ENCODE measurements around the gene VWA5B1. TPM values are rescaled to one million over a fixed set of nuclear protein-coding genes. Genes with fewer than 3 reads are reported as not detected.

Gene VWA5B1
- total and polyA plus RNA-seq, 2 of the 8 experiments (the other 6 are each of a cell fraction or from before 2014, with no cell fraction given) = 0.54 to 2.3 TPM

GRCh38 chr1:20373764-20374163 lies 83.1 kb downstream of the VWA5B1 start:
- Histone ChIP-seq H3K4ac (replicated peaks; ENCODE audit: insufficient read length, low read depth, low read length) (no peak overlapping the region), H2AFZ (ENCODE audit: low read length) (no peak overlapping the region), H3K36me3 (ENCODE audit: control insufficient read depth in 2 of 4, insufficient read depth in 4 of 4, low read length in 3 of 4) (no peaks in the 10 kb centered on the region), H3K4me2 (ENCODE audit: insufficient read depth in 1 of 2, low read depth in 2 of 2, low read length in 2 of 2) (no peak overlapping the region), H2BK5ac (ENCODE audit: low read depth, low read length) (no peak overlapping the region), H3K79me2 (ENCODE audit: control insufficient read depth in 1 of 2, insufficient read depth in 2 of 2, low read length in 2 of 2) (no peaks in the 10 kb centered on the region), H3K4me3 (ENCODE audit: extremely low read depth in 1 of 4, insufficient read depth in 2 of 4, low read depth in 3 of 4, low read length in 4 of 4) (no peak overlapping the region), H3K9ac (replicated peaks in 1 of 4; ENCODE audit: extremely low read depth in 1 of 4, low read depth in 3 of 4, low read length in 3 of 4) (no peak overlapping the region), H2BK20ac (ENCODE audit: low read length) (no peak overlapping the region), H4K20me1 (replicated peaks in 1 of 2; ENCODE audit: control insufficient read depth in 1 of 2, insufficient read depth in 2 of 2, low read length in 2 of 2) (peaks cover 0 to 2% of the 10 kb centered on the region in 2 experiments), H3K4me1 (replicated peaks in 1 of 4; ENCODE audit: control insufficient read depth in 3 of 4, insufficient read depth in 4 of 4, low read length in 3 of 4) (no peaks in the 10 kb centered on the region), H3K79me1 (ENCODE audit: low read depth, low read length) (no peaks in the 10 kb centered on the region), H3K23me2 (ENCODE audit: low read depth, low read length) (no peaks in the 10 kb centered on the region; the same call in 1 of the 2 replicates), H4K8ac (ENCODE audit: extremely low read depth, insufficient read depth, low read length) (no peak overlapping the region), H2BK12ac (ENCODE audit: low read depth, low read length) (no peak overlapping the region), H3K18ac (ENCODE audit: extremely low read depth, low read length) (no peak overlapping the region), H4K91ac (replicated peaks; ENCODE audit: insufficient read length, low read length) (no peak overlapping the region), H3K9me3 (ENCODE audit: insufficient read depth in 2 of 2, low read depth in 1 of 2, low read length in 1 of 2) (no peaks in the 10 kb centered on the region), H2BK15ac (ENCODE audit: low read length) (no peak overlapping the region), H3K27me3 (replicated peaks in 1 of 4; ENCODE audit: control insufficient read depth in 3 of 4, extremely low read depth in 1 of 4, insufficient read depth in 3 of 4, low read length in 3 of 4) (peaks cover 0 to 24% (median 11%) of the 10 kb centered on the region in 4 experiments; a peak in 5 of 7 replicates), H3K14ac (ENCODE audit: insufficient read length) (no peak overlapping the region), H3K23ac (ENCODE audit: insufficient read length) (no peak overlapping the region), H3K27ac (ENCODE audit: low read depth, low read length) (no peak overlapping the region), H3K56ac (replicated peaks; ENCODE audit: insufficient read length, low read depth, low read length) (no peak overlapping the region), H2AK5ac (ENCODE audit: low read depth, low read length) (no peak overlapping the region), H2BK120ac (replicated peaks; ENCODE audit: low read depth, low read length) (no peak overlapping the region), H4K5ac (ENCODE audit: insufficient read length, low read depth, low read length) (no peak overlapping the region)
- ChIA-PET CTCF (ENCODE audit: partially characterized antibody) (interaction anchor here (0.5 to 9.8 kb wide), 5 partner anchors 10 to 121 kb away, joined by 3 to 89 read pairs (median 10); no protein-coding TSS in a partner anchor), POLR2A (ENCODE audit: partially characterized antibody) (no interaction called here)
- DNase-seq (ENCODE audit: low read depth in 1 of 2, low spot score in 2 of 2) = no peak
- FAIRE-seq = no peak
- WGBS, 2 experiments (ENCODE audit: extremely low coverage in 1 of 2, insufficient coverage in 1 of 2, insufficient read length in 1 of 2, insufficient replicate concordance in 2 of 2, low coverage in 1 of 2, low lambda C conversion rate in 2 of 2, missing lambda C conversion rate in 1 of 2) = 79% methylated on average over 2 of the region's 2 CpGs; no CpG with 5 or more reads in 1 of the 2 experiments
- TF ChIP-seq NRF1 (IDR thresholded peaks at IDR 0.05; ENCODE audit: low read depth, low read length) = no peak
- TF ChIP-seq GTF2F1 (IDR thresholded peaks at IDR 0.05; ENCODE audit: borderline replicate concordance, low read depth, low read length) = no peak
- no peak for TF ChIP-seq CHD1 (IDR thresholded peaks at IDR 0.05; ENCODE audit: low read depth, low read length)
- no peak for TF ChIP-seq SP4 (IDR thresholded peaks at IDR 0.05; ENCODE audit: low read length)
- TF ChIP-seq POU5F1 (IDR thresholded peaks at IDR 0.05; ENCODE audit: low read depth, low read length) = no peak
- TF ChIP-seq SRF (IDR thresholded peaks at IDR 0.05; ENCODE audit: low read depth, low read length) = no peak
- TF ChIP-seq RBBP5 (IDR thresholded peaks at IDR 0.05; ENCODE audit: borderline replicate concordance, low read depth, low read length) = no peak
- TF ChIP-seq TAF1 (IDR thresholded peaks at IDR 0.05; ENCODE audit: low read depth, low read length) = no peak
- TF ChIP-seq CBX5 (IDR thresholded peaks at IDR 0.05; ENCODE audit: low read depth, low read length) = no peak
- no peak for TF ChIP-seq TEAD4 (IDR thresholded peaks at IDR 0.05; ENCODE audit: low read depth, low read length)
- no peak for TF ChIP-seq MAFK (IDR thresholded peaks at IDR 0.05; ENCODE audit: low read depth, low read length)
- TF ChIP-seq CREB1 (IDR thresholded peaks at IDR 0.05) = no peak
- no peak for TF ChIP-seq GABPA (IDR thresholded peaks at IDR 0.05; ENCODE audit: borderline replicate concordance, insufficient read depth, low read length)
- no peak for TF ChIP-seq SIN3A (conservative IDR thresholded peaks at IDR 0.05 in 1 of 2, IDR thresholded peaks at IDR 0.05 in 1 of 2; ENCODE audit: low read depth in 1 of 2, low read length in 2 of 2)

Data from H1 (cell line).